Neural progenitor cell (in vitro differentiated cells): Measurements from ENCODE around the gene TSSC4. TPM values are rescaled to one million over a fixed set of nuclear protein-coding genes. Genes with fewer than 3 reads are reported as not detected.
A peak's percentile ranks its signal among the peaks of the same experiment; 100 is the strongest.

Experiments
- DNase-seq: peaks from one replicate; pipeline ENCODE4 v3.0.0-alpha.2; 2016; ENCODE audit warnings: low spot score
- H2AFZ ChIP-seq: fragments of 200-600 bp; sonication (generic); replicated peaks from 2 replicates; pipeline ENCODE4 v1.6.1; 2016; ENCODE audit warnings: antibody characterized with exemption
- H3F3A ChIP-seq: fragments of 200-600 bp; sonication (generic); 2 replicates; pipeline ENCODE4 v1.6.1; 2016; ENCODE audit warnings: antibody characterized with exemption, low read depth
- H3K27ac ChIP-seq: fragments of 200-600 bp; sonication (generic); 2 replicates; pipeline ENCODE4 v1.5.1; 2016; ENCODE audit warnings: mild to moderate bottlenecking
- H3K27me3 ChIP-seq: fragments of 200-600 bp; sonication (generic); 2 replicates; pipeline ENCODE4 v1.6.1; 2016; ENCODE audit warnings: mild to moderate bottlenecking, moderate library complexity
- H3K36me3 ChIP-seq: fragments of 200-600 bp; sonication (generic); 2 replicates; pipeline ENCODE4 v1.5.1; 2016
- H3K4me1 ChIP-seq: fragments of 200-600 bp; sonication (generic); 2 replicates; pipeline ENCODE4 v1.6.1; 2016; ENCODE audit warnings: mixed run types
- H3K4me2 ChIP-seq: fragments of 200-600 bp; sonication (generic); 2 replicates; pipeline ENCODE4 v1.6.1; 2016
- H3K4me3 ChIP-seq: fragments of 200-600 bp; sonication (generic); 2 replicates; pipeline ENCODE4 v1.5.1; 2016
- H3K79me2 ChIP-seq: fragments of 200-600 bp; sonication (generic); 2 replicates; pipeline ENCODE4 v1.6.1; 2016; ENCODE audit warnings: low read depth
- H3K9ac ChIP-seq: fragments of 200-600 bp; sonication (generic); 2 replicates; pipeline ENCODE4 v1.6.1; 2016
- H3K9me3 ChIP-seq: fragments of 200-600 bp; sonication (generic); 2 replicates; pipeline ENCODE4 v1.5.1; 2016; ENCODE audit warnings: low read depth
- H4K20me1 ChIP-seq: fragments of 200-600 bp; sonication (generic); 2 replicates; pipeline ENCODE4 v1.6.1; 2016; ENCODE audit warnings: low read depth
- H3K27ac Mint-ChIP-seq: 3 replicates; pipeline ENCODE4 v1.8.0; 2021; ENCODE audit warnings: mixed read lengths
- H3K27me3 Mint-ChIP-seq: 2 replicates; pipeline ENCODE4 v1.8.0; 2022; ENCODE audit warnings: low read depth, mild to moderate bottlenecking, inconsistent platforms, moderate library complexity, mixed read lengths; ENCODE audit not compliant: insufficient read depth
- H3K36me3 Mint-ChIP-seq: 3 replicates; pipeline ENCODE4 v1.8.0; 2021; ENCODE audit warnings: mixed read lengths
- H3K4me1 Mint-ChIP-seq: 3 replicates; pipeline ENCODE4 v1.8.0; 2021; ENCODE audit warnings: mixed read lengths
- H3K4me3 Mint-ChIP-seq: 3 replicates; pipeline ENCODE4 v1.8.0; 2021; ENCODE audit warnings: mild to moderate bottlenecking, moderate library complexity, mixed read lengths
- H3K9me3 Mint-ChIP-seq: 3 replicates; pipeline ENCODE4 v1.8.0; 2020; ENCODE audit warnings: mixed read lengths
- CTCF ChIP-seq: fragments of 200-600 bp; sonication (generic); IDR thresholded peaks from 2 replicates; pipeline ENCODE4 v1.5.1; 2017; ENCODE audit warnings: antibody characterized with exemption, mild to moderate bottlenecking
- EZH2 ChIP-seq: fragments of 200-600 bp; sonication (generic); IDR thresholded peaks from 2 replicates; pipeline ENCODE4 v1.6.1; 2017; ENCODE audit warnings: antibody characterized with exemption, mild to moderate bottlenecking, moderate library complexity
- EZH2phosphoT487 ChIP-seq: fragments of 200-600 bp; sonication (generic); IDR thresholded peaks from 2 replicates; pipeline ENCODE4 v1.6.1; 2017; ENCODE audit warnings: antibody characterized with exemption
- small RNA-seq: library from RNA; depleted of rRNA; stranded (forward); fragments of <200 nt; gene quantifications from one replicate; pipeline ENCODE3, GENCODE V24; 2015
- total RNA-seq: library from RNA; depleted of rRNA; stranded (reverse); fragments of >200 nt; gene quantifications from 2 replicates; pipeline ENCODE4 v1.2.3, GENCODE V29; 2015; ENCODE audit warnings: low replicate concordance

Gene TSSC4
- total RNA-seq, 1 donor from 2014 or later, result 11.1 TPM

GRCh38 chr11:2452321-2453012 is 51.9 kb downstream of the TSSC4 start:
- H3K9me3 ChIP-seq, result no peaks in the 10 kb centered on the region
- no peaks in the 10 kb centered on the region for H3K79me2 ChIP-seq
- Mint-ChIP-seq H3K36me3 (no peaks in the 10 kb centered on the region), H3K4me1 (peaks cover 10% of the 10 kb centered on the region), H3K27me3 (peaks cover 12% of the 10 kb centered on the region), H3K4me3 (peak overlapping the region; percentile 24), H3K9me3 (peaks cover 5% of the 10 kb centered on the region), H3K27ac (no peak overlapping the region)
- H3F3A ChIP-seq, result no peaks in the 10 kb centered on the region
- H4K20me1 ChIP-seq, result no peaks in the 10 kb centered on the region
- H3K27ac ChIP-seq, result no peak overlapping the region
- H3K27me3 ChIP-seq, result peaks cover 97% of the 10 kb centered on the region
- DNase-seq, result no peak
- no peaks in the 10 kb centered on the region for H3K4me1 ChIP-seq
- TF ChIP-seq EZH2phosphoT487, result no peak
- no peak for TF ChIP-seq CTCF
- no peak for TF ChIP-seq EZH2
- H2AFZ ChIP-seq, result no peak overlapping the region
- no peak overlapping the region for H3K4me2 ChIP-seq
- H3K36me3 ChIP-seq, result no peaks in the 10 kb centered on the region
- no peak overlapping the region for H3K4me3 ChIP-seq
- H3K9ac ChIP-seq, result no peak overlapping the region

- no peak overlapping the region for H3K27ac Mint-ChIP-seq
- no peak overlapping the region for H3K4me2 ChIP-seq
- no peaks in the 10 kb centered on the region for H3K36me3 Mint-ChIP-seq
- H2AFZ ChIP-seq, result no peak overlapping the region
- no peaks in the 10 kb centered on the region for H3F3A ChIP-seq
- H3K79me2 ChIP-seq, result no peaks in the 10 kb centered on the region
- peaks cover 97% of the 10 kb centered on the region for H3K27me3 ChIP-seq
- H3K27me3 Mint-ChIP-seq, result peaks cover 10% of the 10 kb centered on the region
- H3K27ac ChIP-seq, result no peak overlapping the region
- no peak overlapping the region for H3K4me3 Mint-ChIP-seq
- peaks cover 10% of the 10 kb centered on the region for H3K4me1 Mint-ChIP-seq
- no peaks in the 10 kb centered on the region for H3K4me1 ChIP-seq
- no peaks in the 10 kb centered on the region for H4K20me1 ChIP-seq
- H3K9me3 Mint-ChIP-seq, result peaks cover 5% of the 10 kb centered on the region
- no peak overlapping the region for H3K9ac ChIP-seq
- TF ChIP-seq CTCF (no peak), EZH2 (no peak), EZH2phosphoT487 (no peak)
- no peak overlapping the region for H3K4me3 ChIP-seq
- no peaks in the 10 kb centered on the region for H3K9me3 ChIP-seq
- DNase-seq, result no peak
- no peaks in the 10 kb centered on the region for H3K36me3 ChIP-seq
These were observed 52.9 kb downstream of the TSSC4 start for GRCh38 chr11:2453436-2453835.

Small RNAs within 50 kb of the gene (small RNA-seq; reads per million reads assigned to genes)
- gene RF00019, result not detected

Other genes starting within 250 kb of the TSSC4 start
- not detected in 2 replicates for gene INS, start 239.5 kb upstream of the TSSC4 start, total RNA-seq
- gene TH, start 228.9 kb upstream of the TSSC4 start, total RNA-seq, result 2.0 and 6.2 TPM in 2 replicates
- gene ASCL2, start 130.2 kb upstream of the TSSC4 start, total RNA-seq, result 2.2 TPM in 1 of 2 replicates, not detected in the other
- 0.19 TPM in 1 of 2 replicates, not detected in the other for gene C11orf21, start 98.8 kb upstream of the TSSC4 start, total RNA-seq
- 0.19 TPM in 1 of 2 replicates, not detected in the other for gene TSPAN32, start 98.7 kb upstream of the TSSC4 start, total RNA-seq
- 87.6 and 181 TPM in 2 replicates for gene CD81, start 23.4 kb upstream of the TSSC4 start, total RNA-seq
- gene TRPM5, start 43.8 kb downstream of the TSSC4 start, total RNA-seq, result 0.34 TPM in 1 of 2 replicates, not detected in the other
- gene KCNQ1, start 44.3 kb downstream of the TSSC4 start, total RNA-seq, result 0.11 and 0.99 TPM in 2 replicates